ENCODE data around the gene SLC22A4. TPM values are rescaled to one million over a fixed set of nuclear protein-coding genes. Genes with fewer than 3 reads are reported as not detected.

The SLC22A4 gene
- total RNA-seq (ENCODE audit: low replicate concordance) = 0.06 and 0.09 TPM in 2 replicates

DNA sequence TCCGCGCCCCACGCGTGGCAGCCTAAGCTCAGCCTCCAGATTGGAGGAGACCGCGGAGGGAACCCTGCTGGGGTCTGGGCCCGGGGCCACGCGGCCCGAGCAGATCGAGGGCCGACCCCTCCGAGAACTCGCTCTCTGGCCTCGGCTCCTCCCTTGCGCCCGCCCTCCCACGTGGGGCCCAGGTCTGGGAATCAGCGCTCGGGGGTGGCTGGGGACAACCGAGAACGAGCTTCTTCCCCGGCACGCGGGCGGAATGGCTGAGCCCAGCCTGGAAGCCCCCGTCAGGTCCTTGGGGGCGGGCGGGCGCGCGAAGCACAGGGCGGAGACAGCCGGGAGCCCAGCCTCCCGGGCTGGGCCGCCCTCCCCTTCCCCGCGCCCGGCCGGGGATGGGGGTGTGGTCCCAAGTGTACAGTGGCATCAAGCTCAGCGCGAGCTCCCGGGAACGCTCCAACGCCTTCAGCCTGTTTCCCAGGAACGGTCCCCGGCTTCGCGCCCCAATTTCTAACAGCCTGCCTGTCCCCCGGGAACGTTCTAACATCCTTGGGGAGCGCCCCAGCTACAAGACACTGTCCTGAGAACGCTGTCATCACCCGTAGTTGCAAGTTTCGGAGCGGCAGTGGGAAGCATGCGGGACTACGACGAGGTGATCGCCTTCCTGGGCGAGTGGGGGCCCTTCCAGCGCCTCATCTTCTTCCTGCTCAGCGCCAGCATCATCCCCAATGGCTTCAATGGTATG is at the start of gene SLC22A4:
SLC22A4 (plus strand) TSS at position 403 of the 736 bp plus-strand sequence; CDS start at position 626, 223 bp downstream.
- peak within 1 kb of the TSS; percentile 43 for H3K27ac ChIP-seq
- H3K9ac ChIP-seq = peak within 1 kb of the TSS; percentile 38
- H2AFZ ChIP-seq (replicated peaks) = peak within 1 kb of the TSS; percentile 97
- TF ChIP-seq EZH2 (IDR thresholded peaks at IDR 0.05) = no peak
- TF ChIP-seq EZH2phosphoT487 (IDR thresholded peaks at IDR 0.05) = peak; percentile 42
- Mint-ChIP-seq H3K4me3 (peak within 1 kb of the TSS; percentile 89), H3K9me3 (no peaks in the 10 kb centered on the region), H3K36me3 (no peaks in the 10 kb centered on the region), H3K4me1 (peaks cover 10% of the 10 kb centered on the region), H3K27ac (peak within 1 kb of the TSS; percentile 97), H3K27me3 (ENCODE audit: insufficient read depth, low read depth) (peaks cover 10% of the 10 kb centered on the region)
- no peaks in the 10 kb centered on the region for H3K36me3 ChIP-seq
- H3K9me3 ChIP-seq (ENCODE audit: low read depth) = no peaks in the 10 kb centered on the region
- H3K4me3 ChIP-seq = peak within 1 kb of the TSS; percentile 45
- peak; percentile 93 for DNase-seq (ENCODE audit: low spot score)
- peaks cover 9% of the 10 kb centered on the region for H4K20me1 ChIP-seq (ENCODE audit: low read depth)
- peaks cover 34% of the 10 kb centered on the region for H3K27me3 ChIP-seq
- peaks cover 17% of the 10 kb centered on the region for H3F3A ChIP-seq (ENCODE audit: low read depth)
- H3K4me1 ChIP-seq = peaks cover 15% of the 10 kb centered on the region
- peak within 1 kb of the TSS; percentile 92 for H3K4me2 ChIP-seq
- H3K79me2 ChIP-seq (ENCODE audit: low read depth) = no peaks in the 10 kb centered on the region

DNA sequence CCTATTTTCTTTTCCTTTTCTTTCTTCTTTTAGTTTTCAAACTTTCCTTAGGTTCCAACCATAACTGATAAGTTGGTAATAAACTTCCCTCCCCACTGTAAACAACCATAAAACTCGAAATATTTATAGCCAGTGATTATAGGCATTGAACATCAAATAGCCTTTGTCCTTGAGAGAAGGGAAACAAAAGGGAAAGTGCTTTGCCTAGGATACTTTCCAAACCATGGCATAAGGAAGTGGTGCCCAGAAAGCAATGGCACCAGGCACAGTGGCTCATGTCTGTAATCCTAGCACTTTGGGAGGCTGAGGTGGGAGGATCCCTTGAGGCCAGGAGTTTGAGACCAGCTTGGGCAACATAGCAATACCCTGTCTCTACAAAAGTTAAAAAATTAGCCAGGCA is 48.6 kb upstream of the SLC22A4 start:
- H3K9me3 ChIP-seq (ENCODE audit: low read depth) = no peaks in the 10 kb centered on the region
- Mint-ChIP-seq H3K9me3 (peaks cover 37% of the 10 kb centered on the region), H3K36me3 (no peaks in the 10 kb centered on the region), H3K4me1 (peaks cover 1% of the 10 kb centered on the region), H3K4me3 (no peak overlapping the region), H3K27me3 (ENCODE audit: insufficient read depth, low read depth) (no peaks in the 10 kb centered on the region), H3K27ac (no peak overlapping the region)
- no peak for DNase-seq (ENCODE audit: low spot score)
- H3K4me2 ChIP-seq = no peak overlapping the region
- H4K20me1 ChIP-seq (ENCODE audit: low read depth) = no peaks in the 10 kb centered on the region
- no peak overlapping the region for H3K9ac ChIP-seq
- H3K79me2 ChIP-seq (ENCODE audit: low read depth) = no peaks in the 10 kb centered on the region
- no peak overlapping the region for H3K4me3 ChIP-seq
- H3K27ac ChIP-seq = no peak overlapping the region
- TF ChIP-seq, protein P1, sequence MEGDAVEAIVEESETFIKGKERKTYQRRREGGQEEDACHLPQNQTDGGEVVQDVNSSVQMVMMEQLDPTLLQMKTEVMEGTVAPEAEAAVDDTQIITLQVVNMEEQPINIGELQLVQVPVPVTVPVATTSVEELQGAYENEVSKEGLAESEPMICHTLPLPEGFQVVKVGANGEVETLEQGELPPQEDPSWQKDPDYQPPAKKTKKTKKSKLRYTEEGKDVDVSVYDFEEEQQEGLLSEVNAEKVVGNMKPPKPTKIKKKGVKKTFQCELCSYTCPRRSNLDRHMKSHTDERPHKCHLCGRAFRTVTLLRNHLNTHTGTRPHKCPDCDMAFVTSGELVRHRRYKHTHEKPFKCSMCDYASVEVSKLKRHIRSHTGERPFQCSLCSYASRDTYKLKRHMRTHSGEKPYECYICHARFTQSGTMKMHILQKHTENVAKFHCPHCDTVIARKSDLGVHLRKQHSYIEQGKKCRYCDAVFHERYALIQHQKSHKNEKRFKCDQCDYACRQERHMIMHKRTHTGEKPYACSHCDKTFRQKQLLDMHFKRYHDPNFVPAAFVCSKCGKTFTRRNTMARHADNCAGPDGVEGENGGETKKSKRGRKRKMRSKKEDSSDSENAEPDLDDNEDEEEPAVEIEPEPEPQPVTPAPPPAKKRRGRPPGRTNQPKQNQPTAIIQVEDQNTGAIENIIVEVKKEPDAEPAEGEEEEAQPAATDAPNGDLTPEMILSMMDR (IDR thresholded peaks at IDR 0.05) = no peak
- TF ChIP-seq EZH2 (IDR thresholded peaks at IDR 0.05) (no peak), EZH2phosphoT487 (IDR thresholded peaks at IDR 0.05) (no peak)
- no peak overlapping the region for H2AFZ ChIP-seq (replicated peaks)
- H3F3A ChIP-seq (ENCODE audit: low read depth) = no peaks in the 10 kb centered on the region
- peaks cover 4% of the 10 kb centered on the region for H3K4me1 ChIP-seq
- H3K27me3 ChIP-seq = no peaks in the 10 kb centered on the region
- H3K36me3 ChIP-seq = no peaks in the 10 kb centered on the region

GRCh38 chr5:132246806-132247205 is 47.4 kb upstream of the SLC22A4 start:
- peaks cover 3% of the 10 kb centered on the region for H3K27me3 Mint-ChIP-seq (ENCODE audit: insufficient read depth, low read depth)
- TF ChIP-seq EZH2phosphoT487 (IDR thresholded peaks at IDR 0.05) = no peak
- H4K20me1 ChIP-seq (ENCODE audit: low read depth) = no peaks in the 10 kb centered on the region
- H3K27me3 ChIP-seq = no peaks in the 10 kb centered on the region
- peaks cover 8% of the 10 kb centered on the region for H3K4me1 ChIP-seq
- H3K9ac ChIP-seq = no peak overlapping the region
- no peaks in the 10 kb centered on the region for H3K36me3 Mint-ChIP-seq
- no peaks in the 10 kb centered on the region for H3F3A ChIP-seq (ENCODE audit: low read depth)
- H3K27ac Mint-ChIP-seq = no peak overlapping the region
- no peak overlapping the region for H3K4me2 ChIP-seq
- H3K27ac ChIP-seq = no peak overlapping the region
- DNase-seq (ENCODE audit: low spot score) = no peak
- no peaks in the 10 kb centered on the region for H3K9me3 ChIP-seq (ENCODE audit: low read depth)
- H3K79me2 ChIP-seq (ENCODE audit: low read depth) = no peaks in the 10 kb centered on the region
- H2AFZ ChIP-seq (replicated peaks) = no peak overlapping the region
- no peak overlapping the region for H3K4me3 ChIP-seq
- H3K4me3 Mint-ChIP-seq = no peak overlapping the region
- H3K9me3 Mint-ChIP-seq = peaks cover 34% of the 10 kb centered on the region
- peaks cover 7% of the 10 kb centered on the region for H3K4me1 Mint-ChIP-seq
- H3K36me3 ChIP-seq = no peaks in the 10 kb centered on the region

DNA sequence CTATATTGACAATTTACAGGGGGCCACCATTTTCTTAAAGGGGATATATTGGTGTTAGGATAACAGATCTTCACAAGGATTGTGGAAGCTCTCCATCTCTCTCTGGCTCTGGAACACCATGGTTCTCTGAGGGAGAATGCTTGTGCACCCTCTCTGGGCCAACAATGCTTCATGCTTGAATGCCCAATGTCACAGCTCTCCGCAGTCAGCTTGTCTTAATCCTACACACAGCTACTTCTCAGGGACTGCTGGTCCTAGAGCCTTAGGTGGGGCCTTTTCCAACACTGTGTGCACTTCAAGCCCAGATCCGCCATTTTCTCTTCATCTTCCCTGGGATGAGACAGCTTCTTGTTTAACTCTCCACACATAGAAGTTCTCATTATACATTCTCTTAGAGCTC is 43.6 kb upstream of the SLC22A4 start:
- DNase-seq (ENCODE audit: low spot score) = peak; percentile 38
- peaks cover 4% of the 10 kb centered on the region for H3K27me3 Mint-ChIP-seq (ENCODE audit: insufficient read depth, low read depth)
- Histone ChIP-seq H3K4me2 (no peak overlapping the region), H3K4me3 (no peak overlapping the region), H3K9ac (no peak overlapping the region), H3K9me3 (ENCODE audit: low read depth) (no peaks in the 10 kb centered on the region), H3K27ac (no peak overlapping the region), H2AFZ (replicated peaks) (peak overlapping the region; percentile 68), H3K4me1 (peaks cover 8% of the 10 kb centered on the region), H4K20me1 (ENCODE audit: low read depth) (no peaks in the 10 kb centered on the region), H3K36me3 (no peaks in the 10 kb centered on the region), H3K79me2 (ENCODE audit: low read depth) (no peaks in the 10 kb centered on the region), H3K27me3 (no peaks in the 10 kb centered on the region), H3F3A (ENCODE audit: low read depth) (no peaks in the 10 kb centered on the region)
- no peaks in the 10 kb centered on the region for H3K36me3 Mint-ChIP-seq
- H3K27ac Mint-ChIP-seq = no peak overlapping the region
- H3K9me3 Mint-ChIP-seq = peaks cover 8% of the 10 kb centered on the region
- no peak overlapping the region for H3K4me3 Mint-ChIP-seq
- no peak for TF ChIP-seq EZH2 (IDR thresholded peaks at IDR 0.05)
- TF ChIP-seq, protein P1 (IDR thresholded peaks at IDR 0.05) = no peak
- TF ChIP-seq EZH2phosphoT487 (IDR thresholded peaks at IDR 0.05) = no peak
- peaks cover 7% of the 10 kb centered on the region for H3K4me1 Mint-ChIP-seq
